Keratinocyte (primary cell): ENCODE data around the gene ZNF423. TPM values are rescaled to one million over a fixed set of nuclear protein-coding genes. Genes with fewer than 3 reads are reported as not detected.

Source experiments
- DNase-seq: peaks from one replicate; pipeline ENCODE4 v3.0.0-alpha.2; 2011; ENCODE audit warnings: low read depth, missing footprints, low spot score
- FAIRE-seq: peaks from 2 replicates; lab custom pipeline; 2011; peaks lifted over from hg19 to GRCh38; lab: Jason Lieb, UNC
- H2AFZ ChIP-seq: 2 replicates; pipeline ENCODE4 v1.6.0; 2012; ENCODE audit warnings: low read length, control low read depth, inconsistent platforms; ENCODE audit not compliant: control insufficient read depth
- H3K27ac ChIP-seq: 2 replicates; pipeline ENCODE4 v1.5.1; 2011; ENCODE audit warnings: low read length; ENCODE audit not compliant: control insufficient read depth, insufficient read depth
- H3K27me3 ChIP-seq: 3 replicates; pipeline ENCODE4 v1.6.0; 2011; ENCODE audit warnings: low read length; ENCODE audit not compliant: control insufficient read depth, insufficient read depth; ENCODE audit errors: extremely low read depth
- H3K36me3 ChIP-seq, 2 experiments: 2 replicates in 1 of 2; 3 replicates in 1 of 2; pipeline ENCODE4 v1.5.1; 2011; ENCODE audit warnings: low read length in 2 of 2, mild to moderate bottlenecking in 1 of 2; ENCODE audit not compliant: control insufficient read depth in 2 of 2, insufficient read depth in 2 of 2; ENCODE audit errors: extremely low read depth in 1 of 2
- H3K4me1 ChIP-seq: 3 replicates; pipeline ENCODE4 v1.5.1; 2011; ENCODE audit warnings: low read length; ENCODE audit not compliant: control insufficient read depth, insufficient read depth; ENCODE audit errors: extremely low read depth
- H3K4me2 ChIP-seq: 3 replicates; pipeline ENCODE4 v1.6.0; 2011; ENCODE audit warnings: low read depth, low read length; ENCODE audit not compliant: control insufficient read depth, insufficient read depth; ENCODE audit errors: extremely low read depth
- H3K4me3 ChIP-seq, 3 experiments: fragments of 200-600 bp in 1 of 3; sonication (generic) in 1 of 3; 2 replicates in 2 of 3; 3 replicates in 1 of 3; pipeline ENCODE4 v1.5.1; 2011 to 2016; ENCODE audit warnings: low read length in 3 of 3, mild to moderate bottlenecking in 3 of 3, control low read depth in 2 of 3, inconsistent platforms in 1 of 3, low read depth in 1 of 3, mixed read lengths in 1 of 3, mixed run types in 1 of 3, moderate library complexity in 1 of 3; ENCODE audit not compliant: control insufficient read depth in 2 of 3, insufficient read depth in 2 of 3; ENCODE audit errors: extremely low read depth in 1 of 3
- H3K79me2 ChIP-seq: 2 replicates; pipeline ENCODE4 v1.6.0; 2012; ENCODE audit warnings: low read length; ENCODE audit not compliant: control insufficient read depth, insufficient read depth
- H3K9ac ChIP-seq: 3 replicates; pipeline ENCODE4 v1.6.0; 2011; ENCODE audit warnings: low read length; ENCODE audit not compliant: control insufficient read depth, insufficient read depth; ENCODE audit errors: extremely low read depth
- H3K9me1 ChIP-seq: 3 replicates; pipeline ENCODE4 v1.6.0; 2011; ENCODE audit warnings: low read length; ENCODE audit not compliant: control insufficient read depth, insufficient read depth; ENCODE audit errors: extremely low read depth
- H3K9me3 ChIP-seq: 2 replicates; pipeline ENCODE4 v1.5.1; 2012; ENCODE audit warnings: low read depth, low read length; ENCODE audit not compliant: control insufficient read depth
- H4K20me1 ChIP-seq: 3 replicates; pipeline ENCODE4 v1.6.0; 2011; ENCODE audit warnings: low read length; ENCODE audit not compliant: control insufficient read depth, insufficient read depth; ENCODE audit errors: extremely low read depth
- EZH2 ChIP-seq: IDR thresholded peaks from one replicate; pipeline ENCODE4 v1.6.1; 2012; ENCODE audit warnings: inconsistent platforms, mild to moderate bottlenecking, low read length, moderate library complexity
- dilution Hi-C: fragments of 300-500 bp; cut with MboI; formaldehyde crosslinking; loops from one replicate; pipeline ENCODE4 v1.7.0; 2020; ENCODE audit warnings: low sequenced_read_pairs; ENCODE audit not compliant: extremely low pct_ligation_motif_present
- polyA plus RNA-seq, 5 experiments: library from polyadenylated mRNA; depleted of rRNA in 3 of 5; stranded (reverse) in 3 of 5; stranded (forward) in 1 of 5; unstranded in 1 of 5; fragments of >200 nt; gene quantifications; 1 replicate in 1 of 5; 2 replicates in 3 of 5; 3 replicates in 1 of 5; pipeline versions ENCODE4 v1.2.1 to v1.2.3, GENCODE V29; 2011 to 2012; ENCODE audit warnings: missing spikeins in 2 of 5, low read depth in 1 of 5, low replicate concordance in 1 of 5
- TF ChIP-seq, protein P1 (sequence below), 3 experiments: IDR thresholded peaks in 1 of 3; conservative IDR thresholded peaks in 1 of 3; optimal IDR thresholded peaks in 1 of 3; 2 replicates in 2 of 3; 3 replicates in 1 of 3; pipeline versions ENCODE3 to v1.5.1; 2011; ENCODE audit warnings: low read length in 3 of 3, mild to moderate bottlenecking in 3 of 3, moderate library complexity in 2 of 3, control low read depth in 1 of 3, inconsistent platforms in 1 of 3; ENCODE audit not compliant: insufficient read depth in 2 of 3; ENCODE audit errors: extremely low read depth in 1 of 3

The ZNF423 gene
- polyA plus RNA-seq, 1 donor (not counting 4 experiments of a cell fraction or from before 2014, with no cell fraction given): 0.05 TPM

GRCh38 chr16:49469311-49469670 lies 386.6 kb downstream of the ZNF423 start:
- Histone ChIP-seq H3K4me2 (no peak overlapping the region), H3K4me3 (no peak overlapping the region), H3K36me3 (no peaks in the 10 kb centered on the region), H4K20me1 (no peaks in the 10 kb centered on the region), H3K79me2 (no peaks in the 10 kb centered on the region), H3K27me3 (peaks cover 7% of the 10 kb centered on the region), H3K4me1 (no peaks in the 10 kb centered on the region), H3K9me3 (no peaks in the 10 kb centered on the region), H3K9ac (no peak overlapping the region), H3K27ac (no peak overlapping the region), H3K9me1 (no peaks in the 10 kb centered on the region), H2AFZ (no peak overlapping the region)
- FAIRE-seq (no peak), DNase-seq (no peak)
- TF ChIP-seq EZH2: no peak
- TF ChIP-seq, protein P1, sequence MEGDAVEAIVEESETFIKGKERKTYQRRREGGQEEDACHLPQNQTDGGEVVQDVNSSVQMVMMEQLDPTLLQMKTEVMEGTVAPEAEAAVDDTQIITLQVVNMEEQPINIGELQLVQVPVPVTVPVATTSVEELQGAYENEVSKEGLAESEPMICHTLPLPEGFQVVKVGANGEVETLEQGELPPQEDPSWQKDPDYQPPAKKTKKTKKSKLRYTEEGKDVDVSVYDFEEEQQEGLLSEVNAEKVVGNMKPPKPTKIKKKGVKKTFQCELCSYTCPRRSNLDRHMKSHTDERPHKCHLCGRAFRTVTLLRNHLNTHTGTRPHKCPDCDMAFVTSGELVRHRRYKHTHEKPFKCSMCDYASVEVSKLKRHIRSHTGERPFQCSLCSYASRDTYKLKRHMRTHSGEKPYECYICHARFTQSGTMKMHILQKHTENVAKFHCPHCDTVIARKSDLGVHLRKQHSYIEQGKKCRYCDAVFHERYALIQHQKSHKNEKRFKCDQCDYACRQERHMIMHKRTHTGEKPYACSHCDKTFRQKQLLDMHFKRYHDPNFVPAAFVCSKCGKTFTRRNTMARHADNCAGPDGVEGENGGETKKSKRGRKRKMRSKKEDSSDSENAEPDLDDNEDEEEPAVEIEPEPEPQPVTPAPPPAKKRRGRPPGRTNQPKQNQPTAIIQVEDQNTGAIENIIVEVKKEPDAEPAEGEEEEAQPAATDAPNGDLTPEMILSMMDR (optimal IDR thresholded peaks at IDR 0.05 in 1 of 3, IDR thresholded peaks at IDR 0.05 in 1 of 3, conservative IDR thresholded peaks at IDR 0.05 in 1 of 3; ENCODE audit: extremely low read depth in 1 of 3, insufficient read depth in 2 of 3, low read length in 3 of 3): no peak
- dilution Hi-C loops: no loop called here

DNA sequence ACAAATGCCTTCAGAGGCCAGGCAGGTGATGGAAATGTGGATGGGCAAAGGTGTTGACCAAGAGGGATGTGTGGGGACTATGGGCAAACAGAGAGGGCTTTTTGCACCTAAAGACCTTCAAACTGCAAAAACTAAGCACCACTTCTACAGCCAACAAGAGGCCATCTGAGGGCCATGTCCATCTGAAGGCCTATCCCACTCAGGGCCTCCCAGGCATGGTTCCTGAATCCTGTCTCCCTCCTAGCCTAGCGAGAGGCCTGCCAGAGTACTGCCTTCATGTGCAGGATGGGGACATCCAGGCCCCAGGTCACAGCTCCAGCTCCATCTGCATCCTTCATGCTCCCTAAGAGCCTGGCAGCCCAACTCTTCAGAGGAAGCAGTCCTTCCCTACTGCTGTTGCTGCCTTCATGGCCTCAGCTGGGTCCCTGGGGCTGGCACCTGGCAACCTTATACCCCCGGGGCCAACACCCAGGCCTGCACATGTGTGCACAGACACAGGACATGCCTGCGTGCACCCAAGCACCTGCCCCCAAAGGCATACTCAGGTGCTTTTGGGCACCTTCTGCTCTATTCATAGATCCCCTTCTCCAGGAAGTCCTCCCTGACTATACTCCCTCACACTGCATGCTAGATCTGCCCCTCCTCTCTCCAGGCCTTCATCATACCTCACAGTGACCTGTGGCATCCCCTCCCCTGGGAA lies 387.2 kb downstream of the ZNF423 start:
- H3K4me1 ChIP-seq: no peaks in the 10 kb centered on the region
- no peaks in the 10 kb centered on the region for H4K20me1 ChIP-seq
- TF ChIP-seq EZH2: no peak
- TF ChIP-seq, protein P1 (optimal IDR thresholded peaks at IDR 0.05 in 1 of 3, IDR thresholded peaks at IDR 0.05 in 1 of 3, conservative IDR thresholded peaks at IDR 0.05 in 1 of 3; ENCODE audit: extremely low read depth in 1 of 3, insufficient read depth in 2 of 3, low read length in 3 of 3): no peak
- H3K27me3 ChIP-seq: peaks cover 7% of the 10 kb centered on the region
- DNase-seq (no peak), FAIRE-seq (no peak)
- H3K9me3 ChIP-seq: no peaks in the 10 kb centered on the region
- no peaks in the 10 kb centered on the region for H3K79me2 ChIP-seq
- no peaks in the 10 kb centered on the region for H3K36me3 ChIP-seq
- no peak overlapping the region for H2AFZ ChIP-seq
- H3K4me2 ChIP-seq: no peak overlapping the region
- H3K9me1 ChIP-seq: no peaks in the 10 kb centered on the region
- dilution Hi-C loops: no loop called here
- no peak overlapping the region for H3K9ac ChIP-seq
- no peak overlapping the region for H3K27ac ChIP-seq
- H3K4me3 ChIP-seq: no peak overlapping the region
